22Rv1 (cell line): ENCODE measurements around the gene ANGPTL2.

Experiments
- H3K27ac ChIP-seq: fragments of 450-650 bp; 2 replicates; pipeline ENCODE4 v1.5.1; 2017
- CTCF ChIP-seq: fragments of 450-650 bp; IDR thresholded peaks from 2 replicates; pipeline ENCODE4 v1.5.1; 2017; ENCODE audit warnings: mild to moderate bottlenecking
- ZFX ChIP-seq: fragments of 450-650 bp; IDR thresholded peaks from 2 replicates; pipeline ENCODE4 v1.6.1; 2017; ENCODE audit warnings: antibody characterized with exemption, borderline replicate concordance

ANGPTL2 gene

GRCh38 chr9:127130235-127130634 lies 7.8 kb upstream of the ANGPTL2 start:
- no peak overlapping the region for H3K27ac ChIP-seq
- TF ChIP-seq CTCF (no peak), ZFX (no peak)

GRCh38 chr9:127129718-127130085 lies 7.3 kb upstream of the ANGPTL2 start:
- no peak overlapping the region for H3K27ac ChIP-seq
- TF ChIP-seq CTCF, result no peak
- TF ChIP-seq ZFX, result no peak

GRCh38 chr9:127129073-127129717 lies 6.8 kb upstream of the ANGPTL2 start:
- no peak for TF ChIP-seq CTCF
- TF ChIP-seq ZFX, result no peak
- no peak overlapping the region for H3K27ac ChIP-seq

GRCh38 chr9:127128341-127129072 lies 6.1 kb upstream of the ANGPTL2 start:
- H3K27ac ChIP-seq, result no peak overlapping the region
- TF ChIP-seq CTCF, result no peak
- no peak for TF ChIP-seq ZFX

GRCh38 chr9:127126971-127127370 lies 4.5 kb upstream of the ANGPTL2 start:
- TF ChIP-seq ZFX, result no peak
- no peak for TF ChIP-seq CTCF
- H3K27ac ChIP-seq, result no peak overlapping the region

- TF ChIP-seq ZFX (no peak), CTCF (no peak)
- no peak overlapping the region for H3K27ac ChIP-seq
Observed at GRCh38 chr9:127124792-127125191, 2.4 kb upstream of the ANGPTL2 start.

- TF ChIP-seq CTCF (no peak), ZFX (no peak)
- no peak overlapping the region for H3K27ac ChIP-seq
Observed at GRCh38 chr9:127124111-127124531, 1.7 kb upstream of the ANGPTL2 start.
